HG03460 (cell line): ENCODE data around the gene COG7.
"Not testable (repeated sequence)": the region's sequence is repeated elsewhere in the genome, so short reads cannot be mapped to it uniquely, and the experiment has no call there.

Experiments used
- ATAC-seq: cut with Tn5 transposase; IDR thresholded peaks from one replicate; pipeline ENCODE4 v1.9.1; 2021; ENCODE audit not compliant: unreplicated experiment

The COG7 gene

GRCh38 chr16:23452572-23453337, at the start of gene COG7:
Gene COG7 (minus strand): TSS chr16:23453189. CDS start chr16:23452994, 195 bp downstream.
- ATAC-seq: peak; percentile 85

GRCh38 chr16:23502466-23502865, 49.5 kb upstream of the COG7 start:
- no peak for ATAC-seq

- no peak for ATAC-seq
These were observed 48.3 kb upstream of the COG7 start for GRCh38 chr16:23501291-23501690.

GRCh38 chr16:23500862-23501225, 47.9 kb upstream of the COG7 start:
- ATAC-seq: no peak

- ATAC-seq: no peak
These were observed 47.3 kb upstream of the COG7 start for GRCh38 chr16:23500212-23500861.

GRCh38 chr16:23499801-23500200, 46.8 kb upstream of the COG7 start:
- ATAC-seq: no peak

- no peak for ATAC-seq
These were observed 45.9 kb upstream of the COG7 start for GRCh38 chr16:23498863-23499262.

- ATAC-seq: no peak
These were observed 44.5 kb upstream of the COG7 start for GRCh38 chr16:23497543-23497868.

- no peak for ATAC-seq
These were observed 44.0 kb upstream of the COG7 start for GRCh38 chr16:23496821-23497542.

GRCh38 chr16:23495671-23496070, 42.7 kb upstream of the COG7 start:
- no peak for ATAC-seq

GRCh38 chr16:23494188-23494587, 41.2 kb upstream of the COG7 start:
- ATAC-seq: no peak

GRCh38 chr16:23491490-23492391, 38.8 kb upstream of the COG7 start:
- no peak for ATAC-seq

- no peak for ATAC-seq
These were observed 33.5 kb upstream of the COG7 start for GRCh38 chr16:23486480-23486879.

- ATAC-seq: no peak
These were observed 32.9 kb upstream of the COG7 start for GRCh38 chr16:23485841-23486240.

- no peak for ATAC-seq
These were observed 32.2 kb upstream of the COG7 start for GRCh38 chr16:23485257-23485614.

- no peak for ATAC-seq
These were observed 31.7 kb upstream of the COG7 start for GRCh38 chr16:23484510-23485256.

- not testable (repeated sequence) for ATAC-seq
These were observed 30.5 kb upstream of the COG7 start for GRCh38 chr16:23483492-23483891.

- ATAC-seq: no peak
These were observed 29.8 kb upstream of the COG7 start for GRCh38 chr16:23482778-23483177.

- no peak for ATAC-seq
These were observed 27.3 kb upstream of the COG7 start for GRCh38 chr16:23480257-23480656.

- ATAC-seq: no peak
These were observed 26.1 kb upstream of the COG7 start for GRCh38 chr16:23479138-23479537.
